NCI-H2081 treated with DMSO at 0.1 percent for 48 hours (cell line): Measurements from ENCODE around the gene REPS2.
"Not testable (repeated sequence)": the region's sequence is repeated elsewhere in the genome, so short reads cannot be mapped to it uniquely, and the experiment has no call there.

Experiments used
- DNase-seq: peaks from one replicate; lab custom pipeline; 2025; lab: John Stamatoyannopoulos, UW

REPS2 gene

DNA sequence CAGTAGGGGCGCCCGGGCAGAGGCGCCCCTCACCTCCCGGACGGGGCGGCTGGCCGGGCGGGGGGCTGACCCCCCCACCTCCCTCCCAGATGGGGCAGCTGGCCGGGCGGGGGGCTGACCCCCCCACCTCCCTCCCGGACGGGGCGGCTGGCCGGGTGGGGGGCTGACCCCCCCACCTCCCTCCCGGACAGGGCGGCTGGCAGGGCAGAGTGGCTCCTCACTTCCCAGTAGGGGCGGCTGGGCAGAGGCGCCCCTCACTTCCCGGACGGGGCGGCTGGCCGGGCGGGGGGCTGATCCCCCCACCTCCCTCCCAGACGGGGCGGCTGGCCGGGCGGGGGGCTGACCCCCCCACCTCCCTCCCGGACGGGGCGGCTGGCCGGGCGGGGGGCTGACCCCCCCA lies 18.5 kb downstream of the REPS2 start:
- not testable (repeated sequence) for DNase-seq

DNA sequence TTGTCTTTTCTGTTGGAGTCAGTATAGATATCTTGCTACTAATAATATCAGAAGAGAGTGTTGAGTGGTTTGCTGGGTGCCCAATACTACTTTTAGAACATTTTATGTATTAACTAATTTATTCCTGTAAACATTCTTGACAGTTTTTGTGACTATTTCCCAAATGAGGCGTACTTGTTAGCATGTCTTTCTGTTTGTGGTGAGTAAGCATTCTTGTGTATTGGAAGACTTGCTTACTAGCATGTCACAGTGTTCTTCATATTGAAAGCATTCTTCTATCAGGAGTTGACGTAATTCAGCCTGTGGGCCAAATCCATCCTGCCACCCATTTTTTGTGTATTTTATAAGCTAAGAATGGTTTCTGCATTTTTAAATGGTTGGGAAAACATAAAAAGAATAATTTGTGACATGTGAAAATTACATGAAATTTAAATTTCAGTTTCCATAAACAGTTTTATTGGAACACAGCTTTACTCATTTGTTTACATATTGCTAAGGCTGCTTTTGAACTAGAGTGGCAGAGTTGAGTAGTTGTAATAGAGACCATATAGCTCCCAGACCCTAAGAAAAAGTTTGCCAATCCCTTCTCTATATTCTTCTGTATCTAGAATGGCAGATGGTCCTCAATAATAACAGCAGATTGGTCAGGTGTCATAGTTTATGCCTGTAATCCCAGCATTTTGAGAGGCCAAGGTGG lies 20.4 kb downstream of the REPS2 start:
- DNase-seq: no peak

DNA sequence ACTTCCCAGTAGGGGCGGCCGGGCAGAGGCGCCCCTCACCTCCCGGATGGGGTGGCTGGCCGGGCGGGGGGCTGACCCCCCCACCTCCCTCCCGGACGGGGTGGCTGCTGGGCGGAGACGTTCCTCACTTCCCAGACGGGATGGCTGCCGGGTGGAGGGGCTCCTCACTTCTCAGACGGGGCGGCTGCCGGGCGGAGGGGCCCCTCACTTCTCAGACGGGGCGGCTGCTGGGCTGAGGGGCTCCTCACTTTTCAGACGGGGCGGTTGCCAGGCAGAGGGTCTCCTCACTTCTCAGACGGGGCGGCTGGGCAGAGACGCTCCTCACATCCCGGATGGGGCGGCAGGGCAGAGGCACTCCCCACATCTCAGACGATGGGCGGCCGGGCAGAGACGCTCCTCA lies 22.3 kb downstream of the REPS2 start:
- DNase-seq: not testable (repeated sequence)

DNA sequence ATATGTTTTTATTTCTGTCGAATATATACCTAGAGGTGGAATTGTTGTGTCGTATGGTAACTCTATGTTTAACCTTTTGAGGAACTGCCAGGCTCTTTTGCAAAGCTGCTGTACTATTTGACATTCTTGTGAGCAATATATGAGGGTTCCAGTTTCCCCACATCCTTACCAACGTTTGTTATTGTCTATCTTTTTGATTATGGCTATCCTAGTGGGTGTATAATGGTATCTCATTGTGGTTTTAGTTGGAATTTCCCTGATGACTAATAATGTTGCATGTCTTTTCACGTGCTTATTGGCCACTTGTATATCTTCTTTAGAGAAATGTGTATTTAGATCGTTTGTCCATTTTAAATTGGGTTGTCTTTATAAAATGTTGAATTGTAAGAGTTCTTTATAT lies 24.5 kb downstream of the REPS2 start:
- DNase-seq: no peak

DNA sequence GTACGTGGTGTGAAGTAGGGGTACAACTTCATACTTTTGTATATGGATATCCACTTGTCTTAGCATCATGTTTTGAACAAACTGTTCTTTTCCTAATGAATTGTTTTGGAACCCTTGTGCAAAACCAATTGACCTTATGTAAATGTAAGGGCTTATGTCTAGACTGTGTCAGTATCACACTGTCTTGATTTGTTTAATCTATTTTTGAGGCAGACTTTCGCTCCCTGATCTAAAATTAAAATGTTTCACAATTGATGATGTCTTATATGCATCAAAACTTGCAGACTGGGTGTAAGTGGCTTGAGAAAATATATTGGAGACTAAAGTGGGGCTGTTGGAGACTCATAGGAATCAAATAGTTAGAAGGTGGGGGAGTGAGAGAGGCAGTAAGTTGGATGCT lies 25.2 kb downstream of the REPS2 start:
- DNase-seq: no peak

DNA sequence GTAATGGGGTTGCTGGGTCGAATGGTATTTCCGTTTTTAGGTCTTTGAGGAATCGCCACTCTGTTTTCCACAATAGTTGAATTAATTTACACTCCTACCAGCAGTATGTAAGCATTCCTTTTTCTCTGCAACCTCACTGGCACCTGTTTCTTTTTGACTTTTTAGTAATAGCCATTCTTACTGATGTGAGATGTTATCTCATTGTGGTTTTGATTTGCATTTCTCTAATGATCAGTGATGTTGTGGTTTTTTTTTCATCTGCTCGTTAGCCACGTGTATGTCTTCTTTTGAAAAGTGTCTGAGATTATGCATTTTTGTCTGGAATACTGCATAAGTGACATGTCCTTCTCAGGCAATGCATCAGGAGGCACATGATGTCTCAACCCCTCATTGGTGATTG lies 28.8 kb downstream of the REPS2 start:
- no peak for DNase-seq

DNA sequence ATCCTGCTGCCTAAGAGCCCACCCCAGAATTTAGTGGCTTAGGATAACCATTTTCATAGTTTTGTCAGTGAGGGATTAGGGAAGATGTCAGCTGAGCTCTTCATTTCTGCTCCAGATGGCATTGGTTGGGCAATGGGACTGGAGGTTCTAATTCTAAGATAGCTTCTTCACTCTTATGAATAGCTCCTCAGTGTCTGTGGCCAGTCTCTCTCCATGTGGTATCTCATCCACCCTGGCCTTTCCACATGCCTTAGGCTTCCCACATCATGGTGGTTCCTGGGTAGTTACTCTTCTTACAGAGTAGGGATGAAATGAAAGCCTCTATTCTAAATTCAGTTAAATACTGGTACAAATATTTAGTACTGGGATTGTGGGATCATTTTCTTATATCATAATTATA lies 31.3 kb downstream of the REPS2 start:
- no peak for DNase-seq

DNA sequence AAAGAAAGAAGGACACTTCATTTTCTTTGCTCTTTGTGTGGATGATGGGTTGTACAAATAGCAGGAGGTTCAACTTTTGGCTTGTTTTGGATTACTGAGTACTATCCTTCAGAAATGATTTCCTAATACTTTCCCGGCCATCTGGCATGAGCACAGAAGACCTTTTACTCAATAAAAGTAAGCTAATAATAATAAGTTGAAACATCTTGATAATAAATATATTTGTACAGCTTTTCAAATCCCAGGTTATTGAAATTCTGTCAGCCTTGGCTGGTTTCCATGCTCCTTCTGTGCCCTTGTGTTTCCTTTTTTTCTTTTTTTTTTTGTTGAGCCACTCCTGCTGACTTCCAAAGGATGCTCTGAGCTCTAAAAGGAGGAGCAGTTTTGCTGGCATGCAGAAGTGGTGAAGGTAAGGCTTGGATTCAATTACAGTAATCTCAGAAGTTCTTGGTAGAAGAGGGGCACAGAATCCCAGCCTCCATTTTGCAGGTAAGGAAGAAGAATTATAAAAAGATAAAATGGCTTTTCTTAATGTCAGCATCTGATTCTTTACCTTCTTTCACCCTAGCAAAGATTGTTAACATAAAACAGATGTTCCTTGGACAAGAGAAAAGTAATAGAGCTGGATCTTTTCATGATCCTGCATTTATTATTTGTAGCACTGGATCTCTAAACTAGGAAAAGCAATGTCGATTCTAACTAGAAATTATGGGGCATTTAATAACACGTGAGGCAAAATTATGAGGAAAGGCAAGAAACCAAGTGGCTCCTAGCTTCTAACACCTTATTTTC lies 31.9 kb downstream of the REPS2 start:
- DNase-seq: no peak

DNA sequence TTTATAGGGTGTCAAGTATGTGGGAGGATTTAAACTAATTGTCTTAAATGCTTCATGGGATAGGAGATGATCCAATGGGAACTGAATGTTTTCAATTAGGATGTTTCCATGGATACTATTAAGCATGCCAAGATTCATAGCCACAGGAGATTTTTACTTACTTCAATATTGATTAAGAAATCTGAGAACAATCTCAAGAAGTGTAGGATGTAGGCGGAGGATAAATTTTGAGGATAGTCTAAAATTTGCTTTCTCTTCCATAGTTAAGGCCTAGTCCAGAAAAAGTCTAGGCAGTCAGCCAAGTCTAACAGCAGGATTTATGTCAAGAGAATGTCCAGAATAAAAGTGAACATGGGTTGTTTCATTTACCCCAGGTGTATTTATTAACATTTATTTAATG lies 32.8 kb downstream of the REPS2 start:
- DNase-seq: no peak

DNA sequence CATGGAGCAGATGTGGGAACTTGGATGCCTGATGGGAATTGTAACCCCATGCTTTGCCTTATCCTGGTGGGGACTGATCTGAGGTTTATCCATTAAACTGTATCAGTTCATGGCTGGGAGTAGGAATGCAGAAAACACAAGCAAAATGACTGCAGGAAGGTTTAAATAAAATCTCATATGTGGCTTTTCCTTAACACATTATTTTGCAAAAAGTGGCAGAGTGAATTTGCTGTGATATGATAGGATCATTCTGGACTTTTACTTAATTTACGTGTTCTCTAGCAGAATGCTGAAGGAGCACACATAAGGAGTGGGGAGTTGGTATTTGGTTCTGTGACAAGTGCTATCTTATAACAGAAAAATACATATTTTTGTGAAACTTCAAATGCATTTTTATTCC lies 34.8 kb downstream of the REPS2 start:
- DNase-seq: no peak

DNA sequence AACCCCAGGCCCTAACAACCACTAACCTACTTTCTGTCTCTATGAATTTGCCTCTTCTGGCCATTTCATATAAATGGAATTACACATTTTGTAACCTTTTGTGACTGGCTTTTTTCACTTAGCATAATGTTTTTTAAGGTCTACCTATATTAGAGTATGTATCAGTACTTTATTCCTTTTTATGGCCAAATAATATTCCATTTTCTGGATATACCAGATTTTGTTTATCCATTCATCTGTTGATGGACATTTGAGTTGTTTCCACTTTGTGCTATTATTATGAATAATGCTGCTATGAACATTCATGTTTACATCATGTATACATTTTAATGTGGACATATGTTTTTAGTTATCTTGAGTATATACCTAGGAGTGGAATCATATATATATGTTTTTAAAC lies 35.5 kb downstream of the REPS2 start:
- DNase-seq: no peak

DNA sequence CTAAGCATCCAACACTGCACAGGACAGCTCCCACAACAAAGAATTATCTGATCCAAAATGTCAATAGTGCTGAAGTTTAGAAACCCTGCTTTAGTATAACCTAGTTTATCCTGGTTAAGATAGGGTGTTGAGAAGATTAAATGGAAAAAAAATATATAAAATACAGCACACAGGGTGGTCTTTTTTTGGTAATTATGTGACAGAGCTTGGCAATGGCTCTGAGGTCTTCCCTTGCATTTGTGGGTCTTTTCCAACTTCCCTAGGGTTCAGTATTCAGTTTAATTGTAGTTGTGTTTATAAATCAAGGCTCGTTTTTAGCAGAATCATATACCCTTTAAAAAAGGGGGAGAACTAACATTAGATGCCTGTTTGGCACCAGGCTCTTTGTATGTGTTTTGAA lies 36.6 kb downstream of the REPS2 start:
- no peak for DNase-seq

DNA sequence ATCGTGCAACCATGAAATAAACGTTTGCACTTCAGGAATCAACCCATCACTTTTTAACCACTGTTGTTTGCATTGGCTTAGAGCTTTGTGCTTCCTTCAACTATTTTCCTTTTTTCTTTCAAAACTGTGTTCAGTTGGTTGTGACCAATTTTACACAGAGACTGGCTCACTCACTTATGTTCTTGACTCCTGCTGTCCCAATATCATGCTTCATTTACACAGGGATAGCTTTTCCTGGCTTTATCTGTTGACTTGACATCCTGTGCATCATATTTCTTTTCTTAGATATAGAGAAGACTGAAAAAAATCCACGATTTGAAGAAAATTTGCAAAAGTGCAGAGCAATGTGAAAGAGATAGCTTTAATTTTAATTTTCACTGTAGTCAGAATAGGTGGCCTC lies 38.8 kb downstream of the REPS2 start:
- no peak for DNase-seq

DNA sequence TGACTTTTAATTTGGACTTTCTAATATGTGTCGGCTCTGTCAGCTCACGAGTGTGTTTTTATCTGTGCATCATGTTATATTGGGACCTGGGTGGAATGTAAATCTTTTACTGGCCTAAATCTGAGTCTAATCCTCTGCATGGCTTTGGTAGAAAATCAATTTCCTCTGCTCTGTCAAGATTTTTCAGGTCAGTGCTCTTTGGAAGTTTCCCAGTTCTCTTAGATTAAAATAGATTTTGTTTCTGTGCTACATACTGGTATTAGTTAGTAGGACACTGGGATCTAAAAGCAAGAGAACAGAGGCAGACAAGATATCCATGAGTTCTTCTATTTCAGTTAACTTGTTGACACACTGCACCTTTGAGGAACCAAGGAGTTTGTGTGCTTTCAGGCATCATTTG lies 39.7 kb downstream of the REPS2 start:
- no peak for DNase-seq

DNA sequence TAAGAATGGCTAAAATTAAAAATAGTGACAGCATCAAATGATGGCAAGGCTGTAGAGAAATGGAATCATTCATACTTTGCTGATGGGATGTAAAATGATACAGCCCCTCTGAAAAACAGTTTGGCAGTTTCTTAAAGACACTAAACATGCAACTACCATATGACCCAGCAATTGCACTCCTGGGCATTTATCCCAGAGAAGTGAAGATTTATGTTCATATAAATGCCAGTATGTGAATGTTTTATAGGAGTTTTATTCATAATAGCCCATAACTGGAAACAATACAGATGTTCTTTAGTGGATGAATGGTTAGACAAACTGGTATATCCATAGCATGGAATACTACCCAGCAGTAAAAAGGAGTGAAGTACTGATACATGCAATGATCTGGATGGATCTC lies 43.3 kb downstream of the REPS2 start:
- DNase-seq: no peak

DNA sequence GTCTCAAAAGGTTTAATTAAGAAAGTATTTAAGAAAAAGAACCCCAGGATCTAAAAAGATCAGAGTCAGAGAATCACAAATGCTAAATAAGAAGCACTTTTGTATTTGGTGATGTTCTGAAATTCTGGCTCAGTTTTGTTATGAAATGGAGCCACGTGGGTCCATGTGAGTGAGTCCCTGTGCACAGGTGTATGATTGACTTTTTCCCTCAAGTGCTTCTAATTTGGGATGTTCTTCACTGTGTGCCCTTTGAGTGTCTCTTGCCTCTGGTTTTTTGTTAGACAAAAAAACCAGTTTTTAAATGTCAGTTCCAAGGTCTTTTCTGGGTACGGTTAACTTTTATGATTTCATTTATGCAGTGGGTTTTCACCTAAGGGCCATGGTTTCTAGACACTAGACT lies 44.4 kb downstream of the REPS2 start:
- DNase-seq: no peak

DNA sequence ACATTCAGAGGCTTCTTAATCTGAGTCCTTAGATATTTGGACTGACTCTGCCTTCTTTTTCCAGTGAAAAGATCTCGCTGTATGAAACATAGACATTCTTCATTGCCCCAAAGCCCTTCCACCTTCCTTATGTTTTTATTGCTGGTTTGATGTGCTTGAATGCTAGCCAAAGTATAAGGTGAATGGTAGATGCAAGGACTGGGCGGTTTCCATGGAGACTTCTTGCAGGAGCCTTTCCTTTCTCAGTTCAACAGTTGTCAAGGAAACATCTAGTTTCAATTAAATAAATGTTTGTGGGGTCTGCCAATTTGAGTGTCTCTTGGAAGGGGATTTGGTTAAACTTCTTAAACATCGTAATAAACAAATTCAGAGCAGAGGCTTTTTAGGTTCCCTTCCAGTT lies 46.0 kb downstream of the REPS2 start:
- no peak for DNase-seq

DNA sequence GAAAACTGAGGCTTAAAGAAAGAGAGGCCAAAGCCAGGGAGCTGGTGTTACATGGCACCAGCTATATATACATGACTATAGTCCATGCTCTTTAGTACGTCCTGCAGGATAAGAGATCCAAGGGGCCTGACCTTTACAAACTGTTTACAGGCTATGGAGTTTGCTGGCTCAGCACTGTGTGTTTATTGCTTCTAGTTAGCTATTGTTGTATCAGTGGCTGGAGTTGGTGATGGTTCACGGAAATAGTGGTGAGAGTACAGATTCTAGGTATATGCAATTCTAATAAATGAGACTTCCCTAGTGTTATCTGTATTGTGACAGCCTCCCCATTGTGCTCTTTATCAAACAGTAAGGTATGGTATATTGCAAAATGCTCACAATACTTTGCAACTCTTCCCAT lies 46.5 kb downstream of the REPS2 start:
- DNase-seq: no peak

DNA sequence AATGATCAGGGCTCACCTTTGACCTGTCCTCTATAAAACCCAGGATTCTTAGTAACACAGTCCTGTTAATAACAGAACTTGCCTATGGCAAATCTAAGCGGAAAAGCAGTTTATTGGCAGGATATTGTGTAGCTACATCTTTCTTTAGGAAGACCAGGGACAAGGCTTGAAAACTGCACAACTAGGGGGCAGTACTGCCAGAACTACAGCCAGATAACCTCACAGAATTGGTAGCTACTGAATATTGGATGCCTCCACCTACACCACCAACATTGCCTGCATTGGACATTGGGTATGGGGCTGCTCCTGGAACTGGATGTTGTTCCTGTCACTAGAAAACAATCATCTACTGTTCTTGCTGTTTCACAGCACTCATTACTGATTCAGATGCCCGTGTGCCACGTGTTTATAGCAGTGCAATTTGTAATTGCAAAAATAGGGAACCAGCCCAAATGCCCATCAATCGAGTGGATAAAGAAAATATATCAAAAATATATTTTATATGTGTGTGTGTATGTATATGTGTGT lies 47.4 kb downstream of the REPS2 start:
- DNase-seq: no peak

DNA sequence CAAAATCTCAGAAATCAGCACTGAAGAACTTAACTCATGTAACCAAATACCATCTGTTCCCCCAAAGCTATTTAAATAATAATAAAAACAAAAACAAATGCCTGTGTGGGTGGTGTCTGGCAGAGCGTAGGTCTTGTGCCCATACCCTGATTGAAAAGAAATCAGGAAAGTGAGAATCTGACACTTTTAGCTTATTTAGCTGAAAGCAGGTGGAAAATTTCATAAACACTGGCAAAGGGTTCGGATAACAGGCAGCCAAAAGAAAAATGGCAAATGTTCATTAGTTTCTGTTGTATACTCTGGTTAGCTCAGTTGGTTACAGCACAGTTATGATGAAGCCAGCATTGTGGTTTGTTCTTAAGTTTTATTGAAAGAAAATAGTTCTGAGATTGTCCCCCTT lies 48.3 kb downstream of the REPS2 start:
- DNase-seq: no peak

DNA sequence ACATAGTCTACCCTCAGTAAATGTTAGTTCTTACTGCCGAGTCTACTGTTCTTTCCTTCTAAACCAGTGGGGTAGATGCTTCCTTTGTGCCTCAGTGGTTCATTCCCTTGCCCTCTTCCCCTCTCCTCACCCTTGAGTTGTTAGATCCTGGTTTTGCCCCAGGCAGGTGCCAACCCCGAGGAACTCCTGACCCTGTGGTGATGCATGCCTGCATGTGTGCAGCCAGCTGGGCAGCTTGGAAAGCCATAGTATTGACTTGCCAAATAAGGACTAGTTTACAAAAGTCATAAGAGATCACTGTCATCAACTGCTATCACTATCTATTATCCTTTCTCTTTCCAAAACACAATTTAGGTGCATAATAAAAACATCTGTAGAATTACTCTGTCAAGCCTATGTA lies 50.9 kb downstream of the REPS2 start:
- DNase-seq: no peak

DNA sequence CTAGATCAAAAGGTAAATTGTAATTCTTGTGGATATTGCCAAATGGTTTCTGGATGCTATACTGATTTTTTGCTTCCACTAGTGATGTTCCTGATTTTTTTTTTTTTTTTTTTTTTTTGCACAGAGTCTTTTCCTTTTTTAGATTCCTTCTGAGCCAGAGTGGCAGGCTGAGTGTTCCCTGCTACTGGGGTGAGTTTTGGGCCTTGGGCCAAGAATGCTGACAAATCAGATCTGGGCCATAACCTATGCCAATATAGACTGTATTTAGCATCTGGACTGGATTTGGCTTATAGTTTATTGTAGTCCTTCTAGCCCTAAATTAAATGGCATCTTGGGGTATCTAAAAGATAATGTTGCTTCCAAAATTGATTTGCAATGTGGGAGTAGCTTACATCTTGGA lies 52.8 kb downstream of the REPS2 start:
- DNase-seq: no peak

DNA sequence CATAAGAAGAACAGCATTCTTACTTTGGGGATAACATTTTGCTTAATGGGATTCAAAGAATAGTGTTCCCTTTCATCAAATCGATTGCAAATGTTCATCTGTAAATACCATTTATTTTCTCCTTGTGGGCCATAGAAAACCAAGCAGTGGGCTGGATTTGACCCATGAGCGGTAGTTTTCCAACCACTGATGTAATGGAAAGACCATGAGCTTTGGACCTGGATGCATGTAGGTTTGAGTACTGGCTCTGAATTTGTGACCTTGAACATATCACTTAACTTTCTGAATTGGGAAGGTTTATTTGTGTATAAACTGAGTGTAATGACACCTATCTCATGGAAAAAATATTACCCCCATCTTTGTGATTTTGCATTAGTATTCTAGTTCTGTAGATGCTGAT lies 54.3 kb downstream of the REPS2 start:
- DNase-seq: no peak
